Activated CD4-positive, alpha-beta T cell treated with anti-CD3 and anti-CD28 coated beads for 36 hours (primary cell): Measurements from ENCODE around the gene ERC2. TPM values are rescaled to one million over a fixed set of nuclear protein-coding genes. Genes with fewer than 3 reads are reported as not detected.

ENCODE experiments used
- ATAC-seq: fragments of 200-7000 bp; cut with Tn5 transposase; one replicate; pipeline ENCODE4 v1.10.0; 2021; ENCODE audit warnings: mild to moderate bottlenecking, moderate library complexity
- CTCF ChIA-PET: fragments of 350-600 bp; sonication (Branson Sonifier 250); formaldehyde crosslinking; loops from one replicate; lab custom pipeline; 2021; ENCODE audit warnings: antibody characterized with exemption; lab: Charles Lee
- POLR2A ChIA-PET: fragments of 350-600 bp; sonication (Branson Sonifier 250); formaldehyde crosslinking; loops from one replicate; lab custom pipeline; 2021; ENCODE audit warnings: antibody characterized with exemption, inconsistent platforms; lab: Charles Lee
- DNase-seq: peaks from one replicate; pipeline ENCODE4 v3.0.0-alpha.2; 2020
- H3K27ac Mint-ChIP-seq: one replicate; pipeline ENCODE4 v1.8.0; 2021; ENCODE audit warnings: mixed read lengths
- H3K27me3 Mint-ChIP-seq: one replicate; pipeline ENCODE4 v1.8.0; 2021; ENCODE audit warnings: mixed read lengths
- H3K36me3 Mint-ChIP-seq: one replicate; pipeline ENCODE4 v1.8.0; 2021; ENCODE audit warnings: low read depth, mixed read lengths
- H3K4me1 Mint-ChIP-seq: one replicate; pipeline ENCODE4 v1.8.0; 2021; ENCODE audit warnings: mixed read lengths
- H3K4me3 Mint-ChIP-seq: one replicate; pipeline ENCODE4 v1.8.0; 2021; ENCODE audit warnings: mild to moderate bottlenecking, moderate library complexity, mixed read lengths
- H3K9me3 Mint-ChIP-seq: one replicate; pipeline ENCODE4 v1.8.0; 2021; ENCODE audit warnings: low read depth, mixed read lengths
- intact Hi-C, 2 experiments: fragments of 100-400 bp; cut with DNase I in 1 of 2; cut with micrococcal nuclease in 1 of 2; formaldehyde crosslinking; loops; one replicate each; pipeline versions ENCODE4 v1.14.2 to v1.15.1; 2022 to 2024; cut with DNase I, micrococcal nuclease
- total RNA-seq, 2 experiments: library from RNA; stranded (reverse); gene quantifications; one replicate each; pipeline ENCODE4 v1.2.3, GENCODE V29; 2021

The ERC2 gene
- total RNA-seq, 2 experiments from 2014 or later, result not detected

GRCh38 chr3:55911266-55911665 lies 557.0 kb downstream of the ERC2 start:
- DNase-seq (no peak), ATAC-seq (no peak)
- H3K36me3 Mint-ChIP-seq, result no peaks in the 10 kb centered on the region
- no peaks in the 10 kb centered on the region for H3K9me3 Mint-ChIP-seq
- intact Hi-C loops, result no loop called here
- POLR2A ChIA-PET, result no interaction called here
- H3K4me3 Mint-ChIP-seq, result no peak overlapping the region
- H3K27me3 Mint-ChIP-seq, result peaks cover under 1% of the 10 kb centered on the region
- CTCF ChIA-PET, result no interaction called here
- no peaks in the 10 kb centered on the region for H3K4me1 Mint-ChIP-seq
- H3K27ac Mint-ChIP-seq, result no peak overlapping the region

GRCh38 chr3:55910543-55910942 lies 557.7 kb downstream of the ERC2 start:
- Mint-ChIP-seq H3K36me3 (no peaks in the 10 kb centered on the region), H3K4me3 (no peak overlapping the region), H3K27me3 (no peaks in the 10 kb centered on the region), H3K4me1 (no peaks in the 10 kb centered on the region), H3K27ac (no peak overlapping the region), H3K9me3 (no peaks in the 10 kb centered on the region)
- DNase-seq (no peak), ATAC-seq (no peak)
- CTCF ChIA-PET, result no interaction called here
- intact Hi-C loops, result no loop called here
- POLR2A ChIA-PET, result no interaction called here

- no peak for ATAC-seq
Measured at GRCh38 chr3:55909373-55909772, 558.9 kb downstream of the ERC2 start.

GRCh38 chr3:55907616-55908015 lies 560.7 kb downstream of the ERC2 start:
- H3K27ac Mint-ChIP-seq, result no peak overlapping the region
- no peaks in the 10 kb centered on the region for H3K9me3 Mint-ChIP-seq
- ATAC-seq, result no peak
- ChIA-PET CTCF (no interaction called here), POLR2A (no interaction called here)
- DNase-seq, result no peak
- H3K36me3 Mint-ChIP-seq, result no peaks in the 10 kb centered on the region
- H3K4me1 Mint-ChIP-seq, result no peaks in the 10 kb centered on the region
- intact Hi-C loops, result no loop called here
- no peak overlapping the region for H3K4me3 Mint-ChIP-seq
- peaks cover 2% of the 10 kb centered on the region for H3K27me3 Mint-ChIP-seq

More at GRCh38 chr3:55909373-55909772, 558.9 kb downstream of the ERC2 start:
- Mint-ChIP-seq H3K4me3 (no peak overlapping the region), H3K36me3 (no peaks in the 10 kb centered on the region), H3K9me3 (no peaks in the 10 kb centered on the region), H3K27ac (no peak overlapping the region), H3K4me1 (no peaks in the 10 kb centered on the region), H3K27me3 (no peaks in the 10 kb centered on the region)
- ChIA-PET POLR2A (no interaction called here), CTCF (no interaction called here)
- no peak for DNase-seq
- intact Hi-C loops, result no loop called here

GRCh38 chr3:55906896-55907295 lies 561.4 kb downstream of the ERC2 start:
- Mint-ChIP-seq H3K27me3 (peaks cover 2% of the 10 kb centered on the region), H3K9me3 (no peaks in the 10 kb centered on the region), H3K4me1 (no peaks in the 10 kb centered on the region), H3K36me3 (no peaks in the 10 kb centered on the region), H3K27ac (no peak overlapping the region), H3K4me3 (no peak overlapping the region)
- ChIA-PET CTCF (no interaction called here), POLR2A (no interaction called here)
- intact Hi-C loops, result no loop called here
- no peak for DNase-seq
- ATAC-seq, result no peak

GRCh38 chr3:55904716-55905115 lies 563.6 kb downstream of the ERC2 start:
- Mint-ChIP-seq H3K27ac (no peak overlapping the region), H3K9me3 (no peaks in the 10 kb centered on the region), H3K27me3 (peaks cover 2% of the 10 kb centered on the region), H3K4me1 (no peaks in the 10 kb centered on the region), H3K4me3 (no peak overlapping the region), H3K36me3 (no peaks in the 10 kb centered on the region)
- ChIA-PET CTCF (interaction anchor here (0.7 kb wide), 1 partner anchor 13 kb away, joined by 3 read pairs; no protein-coding TSS in a partner anchor), POLR2A (no interaction called here)
- DNase-seq, result no peak
- intact Hi-C loops, result no loop called here
- ATAC-seq, result no peak

GRCh38 chr3:55903680-55904079 lies 564.6 kb downstream of the ERC2 start:
- no peaks in the 10 kb centered on the region for H3K4me1 Mint-ChIP-seq
- no peak overlapping the region for H3K27ac Mint-ChIP-seq
- intact Hi-C loops, result no loop called here
- CTCF ChIA-PET, result no interaction called here
- no peaks in the 10 kb centered on the region for H3K36me3 Mint-ChIP-seq
- POLR2A ChIA-PET, result no interaction called here
- ATAC-seq (no peak), DNase-seq (no peak)
- peaks cover 2% of the 10 kb centered on the region for H3K27me3 Mint-ChIP-seq
- H3K9me3 Mint-ChIP-seq, result no peaks in the 10 kb centered on the region
- H3K4me3 Mint-ChIP-seq, result no peak overlapping the region

- no peak for ATAC-seq
- DNase-seq, result no peak
- Mint-ChIP-seq H3K9me3 (no peaks in the 10 kb centered on the region), H3K4me3 (no peak overlapping the region), H3K27me3 (peaks cover 2% of the 10 kb centered on the region), H3K4me1 (no peaks in the 10 kb centered on the region), H3K36me3 (no peaks in the 10 kb centered on the region), H3K27ac (no peak overlapping the region)
- intact Hi-C loops, result no loop called here
- ChIA-PET CTCF (interaction anchor here (1.4 kb wide), 1 partner anchor 15 kb away, joined by 3 read pairs; no protein-coding TSS in a partner anchor), POLR2A (no interaction called here)
Measured at GRCh38 chr3:55902221-55902900, 565.9 kb downstream of the ERC2 start.

- peaks cover 2% of the 10 kb centered on the region for H3K27me3 Mint-ChIP-seq
- no peaks in the 10 kb centered on the region for H3K4me1 Mint-ChIP-seq
- no peaks in the 10 kb centered on the region for H3K9me3 Mint-ChIP-seq
- ChIA-PET POLR2A (no interaction called here), CTCF (no interaction called here)
- H3K36me3 Mint-ChIP-seq, result no peaks in the 10 kb centered on the region
- H3K4me3 Mint-ChIP-seq, result no peak overlapping the region
- no peak overlapping the region for H3K27ac Mint-ChIP-seq
- intact Hi-C loops, result no loop called here
- ATAC-seq (no peak), DNase-seq (no peak)
Measured at GRCh38 chr3:55899887-55900286, 568.4 kb downstream of the ERC2 start.

- no peaks in the 10 kb centered on the region for H3K9me3 Mint-ChIP-seq
- H3K27ac Mint-ChIP-seq, result no peak overlapping the region
- ATAC-seq, result no peak
- no peak overlapping the region for H3K4me3 Mint-ChIP-seq
- CTCF ChIA-PET, result no interaction called here
- no peaks in the 10 kb centered on the region for H3K36me3 Mint-ChIP-seq
- H3K4me1 Mint-ChIP-seq, result no peaks in the 10 kb centered on the region
- DNase-seq, result no peak
- intact Hi-C loops, result no loop called here
- peaks cover 3% of the 10 kb centered on the region for H3K27me3 Mint-ChIP-seq
- POLR2A ChIA-PET, result no interaction called here
Measured at GRCh38 chr3:55897573-55898224, 570.6 kb downstream of the ERC2 start.

GRCh38 chr3:55895897-55896566 lies 572.2 kb downstream of the ERC2 start:
- DNase-seq (no peak), ATAC-seq (no peak)
- Mint-ChIP-seq H3K27me3 (peaks cover 3% of the 10 kb centered on the region), H3K9me3 (no peaks in the 10 kb centered on the region), H3K27ac (no peak overlapping the region), H3K4me3 (no peak overlapping the region), H3K4me1 (no peaks in the 10 kb centered on the region), H3K36me3 (no peaks in the 10 kb centered on the region)
- POLR2A ChIA-PET, result no interaction called here
- CTCF ChIA-PET, result no interaction called here
- intact Hi-C loops, result no loop called here

- peaks cover 3% of the 10 kb centered on the region for H3K27me3 Mint-ChIP-seq
- no peak overlapping the region for H3K4me3 Mint-ChIP-seq
- intact Hi-C loops, result no loop called here
- ChIA-PET CTCF (no interaction called here), POLR2A (no interaction called here)
- ATAC-seq (no peak), DNase-seq (no peak)
- H3K36me3 Mint-ChIP-seq, result no peaks in the 10 kb centered on the region
- H3K9me3 Mint-ChIP-seq, result no peaks in the 10 kb centered on the region
- H3K4me1 Mint-ChIP-seq, result no peaks in the 10 kb centered on the region
- H3K27ac Mint-ChIP-seq, result no peak overlapping the region
Measured at GRCh38 chr3:55894605-55895004, 573.7 kb downstream of the ERC2 start.
